HG02678 (cell line): ENCODE measurements around the gene TRIM77.
"Not testable (repeated sequence)": the region's sequence is repeated elsewhere in the genome, so short reads cannot be mapped to it uniquely, and the experiment has no call there.

Experiments
- ATAC-seq: cut with Tn5 transposase; IDR thresholded peaks from one replicate; pipeline ENCODE4 v1.9.1; 2021; ENCODE audit warnings: mild to moderate bottlenecking, moderate library complexity; ENCODE audit not compliant: unreplicated experiment

The TRIM77 gene, protein sequence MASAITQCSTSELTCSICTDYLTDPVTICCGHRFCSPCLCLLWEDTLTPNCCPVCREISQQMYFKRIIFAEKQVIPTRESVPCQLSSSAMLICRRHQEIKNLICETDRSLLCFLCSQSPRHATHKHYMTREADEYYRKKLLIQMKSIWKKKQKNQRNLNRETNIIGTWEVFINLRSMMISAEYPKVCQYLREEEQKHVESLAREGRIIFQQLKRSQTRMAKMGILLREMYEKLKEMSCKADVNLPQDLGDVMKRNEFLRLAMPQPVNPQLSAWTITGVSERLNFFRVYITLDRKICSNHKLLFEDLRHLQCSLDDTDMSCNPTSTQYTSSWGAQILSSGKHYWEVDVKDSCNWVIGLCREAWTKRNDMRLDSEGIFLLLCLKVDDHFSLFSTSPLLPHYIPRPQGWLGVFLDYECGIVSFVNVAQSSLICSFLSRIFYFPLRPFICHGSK

DNA sequence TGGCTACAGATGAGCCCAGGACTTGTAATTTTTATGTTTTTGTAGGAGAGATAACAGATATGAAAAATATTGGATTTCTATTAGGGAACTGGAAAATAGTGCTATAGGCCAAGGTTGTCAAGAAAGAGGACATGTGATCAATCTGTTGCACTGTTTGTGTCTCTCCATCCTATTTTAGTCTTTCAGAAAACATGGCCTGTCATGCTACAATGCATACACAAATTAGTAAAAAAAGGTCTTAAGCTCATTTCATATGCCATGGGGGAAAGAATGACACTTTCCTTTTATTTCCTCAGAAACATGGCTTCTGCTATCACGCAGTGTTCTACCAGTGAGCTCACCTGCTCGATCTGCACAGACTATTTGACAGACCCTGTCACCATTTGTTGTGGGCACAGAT lies at the start of gene TRIM77:
Gene TRIM77 (plus strand): TSS at position 301 of the 400 bp plus-strand sequence. CDS start 0 bp downstream, at position 301.
- not testable (repeated sequence) for ATAC-seq

DNA sequence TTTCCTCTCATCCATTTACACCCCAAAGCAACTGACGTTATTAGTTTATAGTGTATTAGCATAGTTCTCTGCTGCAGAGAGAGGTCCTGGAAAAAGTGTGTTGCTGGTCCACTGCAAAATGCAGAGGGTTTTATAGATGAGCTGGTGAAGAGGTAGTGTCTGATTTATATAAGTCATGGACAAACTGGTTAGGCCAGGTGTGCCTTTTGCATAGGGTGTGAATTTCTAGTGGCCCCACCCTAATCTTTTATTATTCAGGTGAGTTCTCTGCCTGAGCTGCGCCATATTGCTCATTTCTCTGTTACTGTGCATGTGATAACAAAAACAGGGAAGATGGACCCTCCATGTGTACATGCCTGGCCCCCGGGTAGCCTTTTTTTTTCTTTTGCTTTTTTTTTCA lies 43.1 kb upstream of the TRIM77 start:
- no peak for ATAC-seq

DNA sequence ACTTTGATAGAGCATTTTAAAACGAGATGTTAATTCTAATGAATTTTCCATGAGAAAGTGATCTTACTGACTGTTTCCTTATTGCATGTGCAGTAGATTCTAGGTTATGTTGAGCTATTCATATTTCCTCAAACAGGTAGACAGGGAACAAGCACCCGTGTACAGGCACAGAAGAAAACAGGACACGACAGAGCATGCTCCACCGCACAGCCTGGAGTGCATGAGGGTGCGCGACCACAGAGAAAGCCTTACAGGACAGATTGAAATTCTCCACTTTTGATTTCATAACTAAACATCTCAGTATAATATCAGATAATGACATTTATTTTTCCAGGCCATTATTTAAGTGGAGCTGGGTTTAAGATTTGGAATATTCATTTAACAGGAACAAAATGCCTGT lies 41.9 kb upstream of the TRIM77 start:
- not testable (repeated sequence) for ATAC-seq

DNA sequence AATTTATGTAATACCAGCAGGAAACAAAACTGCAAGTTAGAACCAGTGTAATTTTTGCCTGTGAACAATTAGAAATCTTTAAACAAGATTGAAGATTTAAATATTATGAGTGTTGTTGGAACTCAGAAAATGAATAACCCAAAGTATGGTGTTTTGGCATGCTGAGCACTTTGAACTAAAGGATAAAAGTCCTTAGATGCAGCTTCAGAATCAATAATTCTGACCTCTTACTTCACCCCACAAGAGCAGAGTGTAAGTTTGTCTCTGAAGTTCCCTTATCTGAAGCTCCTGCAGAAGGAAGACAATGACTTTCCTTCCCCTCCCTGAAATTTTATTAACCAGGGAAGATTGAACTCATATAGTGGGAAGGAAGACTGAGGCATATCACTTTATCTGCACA lies 40.5 kb upstream of the TRIM77 start:
- not testable (repeated sequence) for ATAC-seq

DNA sequence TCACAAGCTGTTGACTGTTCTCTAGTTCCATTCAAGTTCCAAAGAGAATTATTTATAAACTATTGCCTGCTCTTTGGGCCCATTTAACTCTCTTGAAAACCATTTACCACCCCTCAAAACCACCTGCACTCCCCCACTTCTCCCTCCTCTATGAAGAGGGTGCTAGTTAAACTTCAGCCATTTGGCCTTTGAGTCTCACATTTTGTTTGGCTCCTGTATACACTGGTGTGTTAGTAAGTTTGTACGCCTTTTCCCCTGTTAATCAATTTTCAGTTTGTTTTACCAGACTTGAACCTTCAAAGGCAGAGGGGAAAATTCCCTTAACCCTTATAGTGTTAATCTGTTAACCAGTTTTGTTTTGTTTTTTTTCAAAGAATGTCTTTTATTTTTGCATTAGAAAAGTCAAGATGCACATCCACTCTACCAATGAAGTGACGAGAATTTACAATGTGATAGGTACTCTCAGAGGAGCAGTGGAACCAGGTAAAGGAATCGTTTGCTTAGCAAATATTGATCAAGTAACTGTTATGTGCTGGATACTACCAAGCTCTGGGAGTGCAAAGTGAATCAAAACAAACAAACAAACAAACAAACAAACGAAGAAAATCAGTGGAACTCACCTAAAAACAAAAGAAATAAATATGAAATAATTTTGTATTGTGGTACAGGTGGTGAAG lies 40.0 kb upstream of the TRIM77 start:
- not testable (repeated sequence) for ATAC-seq

DNA sequence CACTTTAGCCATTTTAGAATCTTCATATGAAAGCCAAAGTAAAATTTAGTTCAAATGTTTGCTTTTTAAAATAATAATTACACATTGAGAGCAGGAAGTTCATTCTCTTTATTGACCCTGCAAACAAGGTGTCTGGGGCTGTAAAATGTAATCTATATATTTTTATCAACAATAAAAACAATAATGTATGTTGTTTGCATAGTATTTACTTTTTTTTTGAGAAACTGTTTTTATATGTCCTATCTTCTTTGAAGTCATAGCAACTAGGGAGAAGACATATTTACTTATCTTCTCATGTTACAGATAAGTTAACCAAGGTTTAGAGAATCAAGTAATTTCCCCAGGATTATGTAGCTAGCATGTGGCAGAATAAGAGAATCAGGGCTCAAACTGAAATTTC lies 37.6 kb upstream of the TRIM77 start:
- ATAC-seq, result not testable (repeated sequence)

DNA sequence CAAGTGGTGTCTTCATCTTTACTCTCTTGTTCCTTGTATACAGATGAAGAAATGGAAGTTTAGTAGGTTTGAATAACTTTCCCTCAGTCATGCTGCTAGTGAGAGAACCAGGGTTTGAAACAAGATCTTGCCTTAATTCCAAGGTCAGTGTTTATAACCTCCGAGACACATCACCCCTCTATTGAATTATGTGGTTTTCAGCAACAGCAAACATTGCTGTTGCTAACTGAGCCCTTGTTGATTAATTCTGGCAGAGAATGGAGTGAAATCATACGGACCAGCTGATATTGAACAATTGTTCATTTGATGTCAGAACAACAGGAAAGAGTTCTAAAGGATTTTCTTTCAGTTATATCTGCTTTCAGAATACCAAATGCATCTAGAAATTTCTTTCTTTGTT lies 36.7 kb upstream of the TRIM77 start:
- not testable (repeated sequence) for ATAC-seq

DNA sequence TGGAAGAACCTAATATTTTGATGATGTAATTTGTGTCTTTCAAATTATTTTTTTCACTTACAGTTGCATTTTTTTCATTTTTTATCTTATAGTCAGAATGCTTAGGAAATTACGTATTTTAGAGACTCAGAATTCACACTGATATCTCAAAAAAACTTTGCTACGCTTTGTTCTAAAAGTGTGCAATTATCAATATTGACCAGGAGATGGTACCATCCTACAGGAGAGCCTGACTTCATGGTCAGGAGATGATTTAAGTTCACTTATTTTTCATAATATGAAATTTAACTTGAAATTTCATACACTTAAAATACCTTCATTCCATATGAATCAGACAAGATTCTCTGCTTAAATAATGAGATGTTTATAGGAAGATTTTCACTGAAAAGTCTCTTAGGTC lies 34.7 kb upstream of the TRIM77 start:
- not testable (repeated sequence) for ATAC-seq

DNA sequence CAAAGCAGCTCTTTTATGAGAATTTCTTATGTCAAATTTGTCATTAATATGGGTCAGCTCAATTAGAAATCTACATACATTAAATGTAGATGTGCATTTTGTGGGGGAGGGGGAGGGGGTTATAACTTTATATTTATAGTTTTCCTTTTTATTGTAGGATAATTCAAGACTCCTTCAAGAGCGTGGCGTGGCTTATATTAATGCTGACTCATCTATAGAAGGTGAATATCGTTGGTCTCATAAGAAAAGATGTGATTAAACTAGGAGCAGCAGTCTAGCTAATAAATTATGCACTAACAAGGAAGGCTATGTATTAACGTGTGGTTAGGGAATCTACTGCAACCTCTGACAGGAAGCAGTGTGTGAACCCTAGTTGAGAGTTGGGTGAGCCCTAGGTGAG lies 34.2 kb upstream of the TRIM77 start:
- ATAC-seq, result not testable (repeated sequence)

GRCh38 chr11:89707080-89707479 lies 3.0 kb upstream of the TRIM77 start:
- ATAC-seq, result not testable (repeated sequence)

GRCh38 chr11:89724866-89725498 lies 14.9 kb downstream of the TRIM77 start:
- not testable (repeated sequence) for ATAC-seq

DNA sequence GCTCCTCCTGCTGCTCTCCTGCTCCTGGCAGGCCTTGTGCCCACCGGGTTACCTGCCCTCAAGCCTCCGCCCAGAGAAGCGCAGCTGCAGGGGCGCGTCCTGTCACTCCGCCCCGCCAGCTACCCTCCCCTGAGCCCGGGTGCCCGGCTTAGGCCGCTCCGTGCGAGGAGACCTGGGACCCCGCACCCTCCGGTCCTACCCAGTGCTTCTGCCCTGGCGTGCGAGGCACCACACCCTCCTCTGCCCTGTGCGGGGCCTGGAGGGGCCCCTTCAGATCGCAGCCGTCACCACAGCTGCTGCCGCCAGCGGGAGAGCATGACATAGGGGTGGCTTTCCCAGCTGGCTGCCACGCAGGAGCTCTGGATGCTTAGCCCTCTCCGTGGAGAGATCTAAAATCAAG lies 20.1 kb downstream of the TRIM77 start:
- ATAC-seq, result not testable (repeated sequence)

DNA sequence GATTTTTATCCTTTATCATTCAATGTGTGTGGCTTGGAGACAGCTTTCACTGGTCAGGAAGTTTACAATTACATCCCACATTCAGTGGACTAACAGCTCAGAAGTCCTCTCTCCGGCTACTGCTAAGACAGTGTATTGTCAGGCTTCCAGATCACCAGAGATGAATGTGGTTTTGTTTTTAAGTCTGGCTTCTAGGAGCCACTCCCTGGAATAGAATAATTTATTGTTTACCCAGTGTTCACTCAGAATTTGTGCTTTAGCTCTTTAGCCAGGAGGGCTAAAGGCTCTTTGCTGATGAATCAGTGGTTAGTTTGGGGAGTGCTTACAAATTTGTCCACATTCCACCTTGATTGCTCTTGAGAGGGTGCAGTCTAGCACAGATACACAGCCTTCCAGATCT lies 26.5 kb downstream of the TRIM77 start:
- ATAC-seq, result no peak

DNA sequence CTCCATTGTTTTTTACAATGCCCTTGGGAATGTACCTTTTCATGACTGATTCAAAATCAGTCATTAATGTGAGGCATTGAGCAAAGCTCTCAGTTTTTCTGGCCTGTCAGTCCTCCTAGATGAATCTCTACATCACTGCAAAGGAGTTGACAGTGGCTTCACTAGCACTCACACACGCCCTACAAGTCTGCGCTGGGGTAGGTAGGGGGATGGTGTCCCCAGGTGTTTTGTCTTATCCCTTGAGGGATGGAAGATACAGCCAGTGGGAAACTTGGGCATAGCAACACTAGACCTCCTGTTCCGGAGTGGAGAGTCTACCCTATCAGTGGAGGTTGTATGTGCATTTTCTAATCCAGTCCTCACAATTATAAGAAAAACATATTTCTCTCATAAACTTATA lies 27.0 kb downstream of the TRIM77 start:
- ATAC-seq, result no peak

DNA sequence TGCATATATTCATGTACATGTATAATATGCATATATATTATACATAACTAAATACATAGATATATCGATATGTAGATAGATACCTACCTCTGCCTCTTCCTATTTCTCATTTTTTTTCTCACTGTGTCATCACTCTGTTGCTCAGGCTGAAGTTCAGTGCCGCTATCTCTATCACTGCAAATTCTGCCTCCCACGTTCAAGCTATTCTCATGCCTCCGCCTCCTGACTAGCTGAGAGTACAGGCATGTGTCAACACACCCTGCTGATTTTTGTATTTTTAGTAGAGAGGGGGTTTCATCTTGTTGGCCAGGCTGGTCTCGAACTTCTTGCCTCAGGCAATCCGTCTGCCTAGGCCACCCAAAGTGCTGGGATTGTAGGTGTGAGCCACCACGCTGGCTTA lies 31.3 kb downstream of the TRIM77 start:
- ATAC-seq, result not testable (repeated sequence)

DNA sequence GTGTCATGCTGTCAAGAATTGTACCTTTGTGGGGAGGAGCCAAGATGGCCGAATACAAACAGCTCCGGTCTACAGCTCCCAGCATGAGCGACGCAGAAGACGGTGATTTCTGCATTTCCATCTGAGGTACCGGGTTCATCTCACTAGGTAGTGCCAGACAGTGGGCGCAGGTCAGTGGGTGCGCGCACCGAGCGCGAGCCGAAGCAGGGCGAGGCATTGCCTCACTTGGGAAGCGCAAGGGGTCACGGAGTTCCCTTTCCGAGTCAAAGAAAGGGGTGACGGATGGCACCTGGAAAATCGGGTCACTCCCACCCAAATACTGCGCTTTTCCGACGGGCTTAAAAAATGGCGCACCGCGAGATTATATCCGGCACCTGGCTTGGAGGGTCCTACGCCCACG lies 34.1 kb downstream of the TRIM77 start:
- not testable (repeated sequence) for ATAC-seq

GRCh38 chr11:89750822-89751221 lies 40.7 kb downstream of the TRIM77 start:
- not testable (repeated sequence) for ATAC-seq
